Choroid plexus epithelial cell (primary cell): ENCODE results near the gene HSD17B2.

Source experiments
- DNase-seq: peaks from one replicate; pipeline ENCODE4 v3.0.0-alpha.2; 2010; ENCODE audit warnings: low read depth
- H3K4me3 ChIP-seq: 2 replicates; pipeline ENCODE4 v1.5.1; 2011; ENCODE audit warnings: low read depth, mild to moderate bottlenecking, control low read depth, low read length, moderate library complexity
- CTCF ChIP-seq: conservative IDR thresholded peaks from 2 replicates; pipeline ENCODE4 v1.5.1; 2011; ENCODE audit warnings: low read depth, mild to moderate bottlenecking, control low read depth, inconsistent platforms, low read length, moderate library complexity

The HSD17B2 gene

GRCh38 chr16:82031116-82032084 is 3.7 kb upstream of the HSD17B2 start:
- peak; percentile 75 for TF ChIP-seq CTCF
- no peak overlapping the region for H3K4me3 ChIP-seq
- DNase-seq = peak; percentile 86

- DNase-seq = no peak
- no peak for TF ChIP-seq CTCF
- no peak overlapping the region for H3K4me3 ChIP-seq
Measured at GRCh38 chr16:82033006-82033405, 2.0 kb upstream of the HSD17B2 start.

GRCh38 chr16:82033683-82034300 is 1.3 kb upstream of the HSD17B2 start:
- no peak for TF ChIP-seq CTCF
- H3K4me3 ChIP-seq = no peak overlapping the region
- DNase-seq = no peak

- DNase-seq = peak; percentile 23
- no peak overlapping the region for H3K4me3 ChIP-seq
- no peak for TF ChIP-seq CTCF
Measured at GRCh38 chr16:82037251-82037650, 2.2 kb downstream of the HSD17B2 start.

GRCh38 chr16:82037666-82038065 is 2.6 kb downstream of the HSD17B2 start:
- H3K4me3 ChIP-seq = no peak overlapping the region
- TF ChIP-seq CTCF = no peak
- peak; percentile 9 for DNase-seq

- no peak overlapping the region for H3K4me3 ChIP-seq
- TF ChIP-seq CTCF = no peak
- DNase-seq = no peak
Measured at GRCh38 chr16:82040296-82040695, 5.2 kb downstream of the HSD17B2 start.
